ENCODE results near the gene SCAI. TPM values are rescaled to one million over a fixed set of nuclear protein-coding genes. Genes with fewer than 3 reads are reported as not detected.

SCAI gene
- total and polyA plus RNA-seq, 9 of the 15 experiments (the other 6 are each of a cell fraction or from before 2014, with no cell fraction given), result 0.70 to 12.4 (median 4.2) TPM

DNA sequence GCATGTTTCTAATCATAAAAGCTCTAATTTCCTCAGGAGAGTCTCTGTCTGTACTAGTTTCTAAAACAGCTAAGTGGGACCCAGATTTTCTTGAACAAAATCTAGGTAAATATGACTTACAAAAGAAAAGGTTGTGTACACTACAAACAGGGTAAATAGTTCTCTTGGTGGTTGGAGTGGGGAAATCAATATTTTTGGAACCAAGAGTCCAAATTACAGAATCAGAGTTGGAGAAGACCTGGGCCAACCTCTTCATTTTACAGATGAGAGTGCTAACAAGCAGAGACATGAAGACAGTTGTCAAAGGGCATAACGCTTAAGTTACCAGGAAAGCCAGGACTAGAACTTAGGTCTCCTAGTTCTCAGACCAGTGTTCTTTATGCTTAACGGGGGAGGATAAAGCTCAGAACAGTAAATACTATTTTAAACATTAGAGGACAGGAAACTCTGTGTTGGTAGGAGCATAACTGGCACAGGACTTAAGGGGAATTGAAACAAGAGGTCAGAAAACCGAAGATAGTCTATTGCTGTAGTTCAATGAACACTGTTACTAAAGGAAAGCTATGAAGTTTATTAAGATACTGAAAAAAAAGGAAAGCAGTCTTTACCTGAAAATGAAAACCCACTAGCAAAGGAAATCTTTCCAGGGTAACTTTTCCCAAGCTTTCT is 193.1 kb downstream of the SCAI start:
- H3K79me2 ChIP-seq (ENCODE audit: control insufficient read depth, insufficient read depth, low read length), result no peaks in the 10 kb centered on the region
- no peak overlapping the region for H3K4me3 ChIP-seq
- FAIRE-seq (no peak), DNase-seq (ENCODE audit: extremely low read depth in 1 of 4, low spot score in 3 of 4) (no peak), ATAC-seq (no peak)
- CTCF ChIA-PET (ENCODE audit: low intra/inter-chr PET ratio), result no interaction called here
- no peak overlapping the region for H3K27ac ChIP-seq (ENCODE audit: extremely low read depth, low read depth, low read length)
- WGBS (ENCODE audit: insufficient coverage, low coverage, missing lambda C conversion rate), result 56% methylated on average over 3 of the region's 3 CpGs
- H3K4me2 ChIP-seq (ENCODE audit: insufficient read depth, low read length), result no peak overlapping the region
- no TSS peak for BruUV-seq (replicated peaks)
- H2AFZ ChIP-seq (ENCODE audit: low read depth, low read length), result no peak overlapping the region
- no peaks in the 10 kb centered on the region for H3K27me3 ChIP-seq (ENCODE audit: control insufficient read depth in 2 of 2, insufficient read depth in 2 of 2, low read length in 2 of 2)
- TF ChIP-seq KDM5B (IDR thresholded peaks at IDR 0.05; ENCODE audit: insufficient replicate concordance, low read depth, low read length) (no peak), USF1 (CRISPR knock-in tag; IDR thresholded peaks at IDR 0.05) (no peak), ZNF217 (CRISPR knock-in tag; IDR thresholded peaks at IDR 0.05) (no peak), HIVEP1 (CRISPR knock-in tag; IDR thresholded peaks at IDR 0.05) (no peak), RHOXF2B (CRISPR knock-in tag; conservative IDR thresholded peaks at IDR 0.05) (no peak), TBL1XR1 (IDR thresholded peaks at IDR 0.05; ENCODE audit: low read length in 2 of 2) (no peak), NFIC (IDR thresholded peaks at IDR 0.05) (no peak), RUNX1 (IDR thresholded peaks at IDR 0.05; ENCODE audit: low read depth) (no peak)
- TF ChIP-seq, protein P1, sequence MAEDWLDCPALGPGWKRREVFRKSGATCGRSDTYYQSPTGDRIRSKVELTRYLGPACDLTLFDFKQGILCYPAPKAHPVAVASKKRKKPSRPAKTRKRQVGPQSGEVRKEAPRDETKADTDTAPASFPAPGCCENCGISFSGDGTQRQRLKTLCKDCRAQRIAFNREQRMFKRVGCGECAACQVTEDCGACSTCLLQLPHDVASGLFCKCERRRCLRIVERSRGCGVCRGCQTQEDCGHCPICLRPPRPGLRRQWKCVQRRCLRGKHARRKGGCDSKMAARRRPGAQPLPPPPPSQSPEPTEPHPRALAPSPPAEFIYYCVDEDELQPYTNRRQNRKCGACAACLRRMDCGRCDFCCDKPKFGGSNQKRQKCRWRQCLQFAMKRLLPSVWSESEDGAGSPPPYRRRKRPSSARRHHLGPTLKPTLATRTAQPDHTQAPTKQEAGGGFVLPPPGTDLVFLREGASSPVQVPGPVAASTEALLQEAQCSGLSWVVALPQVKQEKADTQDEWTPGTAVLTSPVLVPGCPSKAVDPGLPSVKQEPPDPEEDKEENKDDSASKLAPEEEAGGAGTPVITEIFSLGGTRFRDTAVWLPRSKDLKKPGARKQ (CRISPR knock-in tag; IDR thresholded peaks at IDR 0.05), result no peak
- TF ChIP-seq, protein P2, sequence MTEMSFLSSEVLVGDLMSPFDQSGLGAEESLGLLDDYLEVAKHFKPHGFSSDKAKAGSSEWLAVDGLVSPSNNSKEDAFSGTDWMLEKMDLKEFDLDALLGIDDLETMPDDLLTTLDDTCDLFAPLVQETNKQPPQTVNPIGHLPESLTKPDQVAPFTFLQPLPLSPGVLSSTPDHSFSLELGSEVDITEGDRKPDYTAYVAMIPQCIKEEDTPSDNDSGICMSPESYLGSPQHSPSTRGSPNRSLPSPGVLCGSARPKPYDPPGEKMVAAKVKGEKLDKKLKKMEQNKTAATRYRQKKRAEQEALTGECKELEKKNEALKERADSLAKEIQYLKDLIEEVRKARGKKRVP (CRISPR knock-in tag; IDR thresholded peaks at IDR 0.05), result no peak
- TF ChIP-seq, protein P3, sequence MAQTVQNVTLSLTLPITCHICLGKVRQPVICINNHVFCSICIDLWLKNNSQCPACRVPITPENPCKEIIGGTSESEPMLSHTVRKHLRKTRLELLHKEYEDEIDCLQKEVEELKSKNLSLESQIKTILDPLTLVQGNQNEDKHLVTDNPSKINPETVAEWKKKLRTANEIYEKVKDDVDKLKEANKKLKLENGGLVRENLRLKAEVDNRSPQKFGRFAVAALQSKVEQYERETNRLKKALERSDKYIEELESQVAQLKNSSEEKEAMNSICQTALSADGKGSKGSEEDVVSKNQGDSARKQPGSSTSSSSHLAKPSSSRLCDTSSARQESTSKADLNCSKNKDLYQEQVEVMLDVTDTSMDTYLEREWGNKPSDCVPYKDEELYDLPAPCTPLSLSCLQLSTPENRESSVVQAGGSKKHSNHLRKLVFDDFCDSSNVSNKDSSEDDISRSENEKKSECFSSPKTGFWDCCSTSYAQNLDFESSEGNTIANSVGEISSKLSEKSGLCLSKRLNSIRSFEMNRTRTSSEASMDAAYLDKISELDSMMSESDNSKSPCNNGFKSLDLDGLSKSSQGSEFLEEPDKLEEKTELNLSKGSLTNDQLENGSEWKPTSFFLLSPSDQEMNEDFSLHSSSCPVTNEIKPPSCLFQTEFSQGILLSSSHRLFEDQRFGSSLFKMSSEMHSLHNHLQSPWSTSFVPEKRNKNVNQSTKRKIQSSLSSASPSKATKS (CRISPR knock-in tag; IDR thresholded peaks at IDR 0.05), result no peak
- H3K9ac ChIP-seq (ENCODE audit: insufficient read depth in 1 of 2, low read depth in 2 of 2, low read length in 2 of 2), result no peak overlapping the region
- no peaks in the 10 kb centered on the region for H4K20me1 ChIP-seq (replicated peaks; ENCODE audit: control insufficient read depth, insufficient read depth, low read length)
- no peaks in the 10 kb centered on the region for H3K4me1 ChIP-seq (replicated peaks in 1 of 2; ENCODE audit: control insufficient read depth in 2 of 2, insufficient read depth in 2 of 2, low read length in 2 of 2)
- no peaks in the 10 kb centered on the region for H3K9me3 ChIP-seq (replicated peaks; ENCODE audit: control insufficient read depth, insufficient read depth, low read depth, low read length)
- intact Hi-C loops (cut with micrococcal nuclease), result no loop called here
- peaks cover 16% of the 10 kb centered on the region; the same call in 1 of the 3 replicates for H3K36me3 ChIP-seq (ENCODE audit: control insufficient read depth, insufficient read depth, low read length)
- POLR2A ChIA-PET, result interaction anchor here (0.6 to 1.0 kb wide), 2 partner anchors 9 to 205 kb away, joined by 5 to 6 read pairs; no protein-coding TSS in a partner anchor
- H3K9me1 ChIP-seq (ENCODE audit: control insufficient read depth, insufficient read depth, low read length), result no peaks in the 10 kb centered on the region
- in situ Hi-C loops (cut with MboI), result no loop called here

Data from K562 (cell line).